Hepatocyte (in vitro differentiated cells): ENCODE measurements around the gene KMT2A. TPM values are rescaled to one million over a fixed set of nuclear protein-coding genes. Genes with fewer than 3 reads are reported as not detected.
A peak's percentile ranks its signal among the peaks of the same experiment; 100 is the strongest.

Experiments
- DNase-seq: peaks from one replicate; pipeline ENCODE4 v3.0.0-alpha.2; 2016; ENCODE audit warnings: low spot score
- H2AFZ ChIP-seq: fragments of 200-600 bp; sonication (generic); 2 replicates; pipeline ENCODE4 v1.6.0; 2016; ENCODE audit warnings: antibody characterized with exemption, mild to moderate bottlenecking
- H3K27ac ChIP-seq: fragments of 200-600 bp; sonication (generic); 2 replicates; pipeline ENCODE4 v1.5.1; 2016; ENCODE audit warnings: mild to moderate bottlenecking
- H3K27me3 ChIP-seq: fragments of 200-600 bp; sonication (generic); 2 replicates; pipeline ENCODE4 v1.6.1; 2016
- H3K36me3 ChIP-seq: fragments of 200-600 bp; sonication (generic); replicated peaks from 2 replicates; pipeline ENCODE4 v1.5.1; 2016; ENCODE audit warnings: low read depth; ENCODE audit not compliant: insufficient read depth
- H3K4me1 ChIP-seq: fragments of 200-600 bp; sonication (generic); 2 replicates; pipeline ENCODE4 v1.5.1; 2016; ENCODE audit warnings: mild to moderate bottlenecking, moderate library complexity; ENCODE audit not compliant: insufficient read depth
- H3K4me2 ChIP-seq: fragments of 200-600 bp; sonication (generic); 2 replicates; pipeline ENCODE4 v1.6.0; 2016
- H3K4me3 ChIP-seq: fragments of 200-600 bp; sonication (generic); 2 replicates; pipeline ENCODE4 v1.5.1; 2016; ENCODE audit warnings: mild to moderate bottlenecking
- H3K79me2 ChIP-seq: fragments of 200-600 bp; sonication (generic); 2 replicates; pipeline ENCODE4 v1.6.0; 2017; ENCODE audit warnings: mild to moderate bottlenecking
- H3K9me2 ChIP-seq: fragments of 200-600 bp; sonication (generic); replicated peaks from 2 replicates; pipeline ENCODE4 v1.6.0; 2017; ENCODE audit warnings: mild to moderate bottlenecking; ENCODE audit not compliant: insufficient read depth
- H3K9me3 ChIP-seq: fragments of 200-600 bp; sonication (generic); 2 replicates; pipeline ENCODE4 v1.5.1; 2016; ENCODE audit warnings: low read depth, mild to moderate bottlenecking
- H4K20me1 ChIP-seq: fragments of 200-600 bp; sonication (generic); 2 replicates; pipeline ENCODE4 v1.6.0; 2016; ENCODE audit warnings: mild to moderate bottlenecking; ENCODE audit not compliant: insufficient read depth, poor library complexity, severe bottlenecking
- CTCF ChIP-seq: fragments of 200-600 bp; sonication (generic); IDR thresholded peaks from 2 replicates; pipeline ENCODE4 v1.5.1; 2016; ENCODE audit warnings: antibody characterized with exemption, mild to moderate bottlenecking; ENCODE audit not compliant: poor library complexity
- EZH2 ChIP-seq: fragments of 200-600 bp; sonication (generic); IDR thresholded peaks from 2 replicates; pipeline ENCODE4 v1.6.1; 2016; ENCODE audit warnings: antibody characterized with exemption, mild to moderate bottlenecking, borderline replicate concordance
- EZH2phosphoT487 ChIP-seq: fragments of 200-600 bp; sonication (generic); IDR thresholded peaks from one replicate; pipeline ENCODE4 v1.6.1; 2018; ENCODE audit warnings: antibody characterized with exemption, mild to moderate bottlenecking, low read depth, moderate library complexity; ENCODE audit not compliant: unreplicated experiment, severe bottlenecking
- WGBS: methylation state at CpG from one replicate; pipeline ENCODE4 v1.1.6; 2016; ENCODE audit warnings: low lambda C conversion rate; ENCODE audit errors: missing lambda C conversion rate; 5-methylcytosine and 5-hydroxymethylcytosine counted together
- polyA plus RNA-seq: library from polyadenylated mRNA; unstranded; fragments of >200 nt; fragmentation: Nextera tagmentation; extraction: Ambion mirVana; gene quantifications from 2 replicates; pipeline ENCODE4 v1.2.1, GENCODE V29; 2016
- total RNA-seq: library from RNA; depleted of rRNA; stranded (reverse); fragments of >200 nt; gene quantifications from 2 replicates; pipeline ENCODE4 v1.2.3, GENCODE V29; 2014

Gene KMT2A
- total and polyA plus RNA-seq, 2 experiments from 2014 or later = 23.0 to 29.1 TPM

GRCh38 chr11:118437208-118438125 lies 1.2 kb downstream of the KMT2A start:
- H2AFZ ChIP-seq = peak overlapping the region; percentile 69
- H3K36me3 ChIP-seq = no peaks in the 10 kb centered on the region
- H3K9me2 ChIP-seq = no peaks in the 10 kb centered on the region
- H3K4me3 ChIP-seq = peak overlapping the region; percentile 87
- no peaks in the 10 kb centered on the region for H3K9me3 ChIP-seq
- no peaks in the 10 kb centered on the region for H3K27me3 ChIP-seq
- H3K27ac ChIP-seq = peak overlapping the region; percentile 86
- DNase-seq = peak; percentile 70
- peaks cover 17% of the 10 kb centered on the region for H3K4me1 ChIP-seq
- WGBS = under 1% methylated on average over 21 of the region's 28 CpGs
- peaks cover 58% of the 10 kb centered on the region for H3K79me2 ChIP-seq
- H4K20me1 ChIP-seq = peaks cover 55% of the 10 kb centered on the region
- TF ChIP-seq CTCF = no peak
- TF ChIP-seq EZH2 = no peak
- TF ChIP-seq EZH2phosphoT487 = no peak
- H3K4me2 ChIP-seq = peak overlapping the region; percentile 94

GRCh38 chr11:118438314-118438931 lies 2.1 kb downstream of the KMT2A start:
- Histone ChIP-seq H3K4me2 (peak overlapping the region; percentile 94), H3K4me1 (peaks cover 20% of the 10 kb centered on the region), H3K36me3 (no peaks in the 10 kb centered on the region), H3K9me3 (no peaks in the 10 kb centered on the region), H3K27me3 (no peaks in the 10 kb centered on the region), H3K79me2 (peaks cover 68% of the 10 kb centered on the region), H2AFZ (no peak overlapping the region), H3K4me3 (peak overlapping the region; percentile 87), H3K9me2 (no peaks in the 10 kb centered on the region), H3K27ac (peak overlapping the region; percentile 86), H4K20me1 (peaks cover 64% of the 10 kb centered on the region)
- DNase-seq = peak; percentile 89
- TF ChIP-seq EZH2 (no peak), CTCF (no peak), EZH2phosphoT487 (no peak)
- 11% methylated on average over 13 of the region's 14 CpGs for WGBS

GRCh38 chr11:118439646-118440045 lies 3.4 kb downstream of the KMT2A start:
- DNase-seq = no peak
- Histone ChIP-seq H3K79me2 (peaks cover 80% of the 10 kb centered on the region), H3K9me3 (no peaks in the 10 kb centered on the region), H3K4me3 (peak overlapping the region; percentile 25), H2AFZ (no peak overlapping the region), H3K4me1 (peaks cover 20% of the 10 kb centered on the region), H3K9me2 (no peaks in the 10 kb centered on the region), H3K4me2 (peak overlapping the region; percentile 94), H3K27me3 (no peaks in the 10 kb centered on the region), H4K20me1 (peaks cover 76% of the 10 kb centered on the region), H3K36me3 (no peaks in the 10 kb centered on the region), H3K27ac (peak overlapping the region; percentile 38)
- TF ChIP-seq CTCF (no peak), EZH2 (no peak), EZH2phosphoT487 (no peak)
